H1 (cell line): ENCODE measurements around the gene SZT2. TPM values are rescaled to one million over a fixed set of nuclear protein-coding genes. Genes with fewer than 3 reads are reported as not detected.

Experiments used
- CTCF ChIA-PET: fragments of 300-600 bp; sonication (Branson Sonifier 250); formaldehyde crosslinking; loops from one replicate; lab custom pipeline; 2021; ENCODE audit not compliant: partially characterized antibody; lab: Charles Lee
- POLR2A ChIA-PET: fragments of 300-600 bp; sonication (Branson Sonifier 250); formaldehyde crosslinking; loops from one replicate; lab custom pipeline; 2021; ENCODE audit warnings: inconsistent platforms; ENCODE audit not compliant: partially characterized antibody; lab: Charles Lee
- DNase-seq, 2 experiments: peaks; one replicate each; pipeline versions ENCODE4 v3.0.0 to v3.0.0-alpha.2; 2010 to 2022; ENCODE audit warnings: low spot score in 2 of 2, low read depth in 1 of 2, mixed read lengths in 1 of 2
- FAIRE-seq: peaks from 2 replicates; lab custom pipeline; 2011; peaks lifted over from hg19 to GRCh38; lab: Jason Lieb, UNC
- H2AFZ ChIP-seq: 2 replicates; pipeline ENCODE4 v1.8.1; 2012; ENCODE audit warnings: low read length, inconsistent platforms
- H2AK5ac ChIP-seq: 2 replicates; pipeline ENCODE4 v1.6.1; 2013; ENCODE audit warnings: low read depth, low read length
- H2BK120ac ChIP-seq: replicated peaks from 2 replicates; pipeline ENCODE3; 2013; ENCODE audit warnings: low read depth, low read length, inconsistent platforms
- H2BK12ac ChIP-seq: 2 replicates; pipeline ENCODE4 v1.6.1; 2013; ENCODE audit warnings: low read depth, low read length
- H2BK15ac ChIP-seq: 2 replicates; pipeline ENCODE4 v1.6.1; 2013; ENCODE audit warnings: low read length
- H2BK20ac ChIP-seq: 2 replicates; pipeline ENCODE4 v1.6.1; 2013; ENCODE audit warnings: low read length
- H2BK5ac ChIP-seq: 2 replicates; pipeline ENCODE4 v1.6.1; 2013; ENCODE audit warnings: low read depth, low read length
- H3K14ac ChIP-seq: 2 replicates; pipeline ENCODE4 v1.6.1; 2013; ENCODE audit warnings: inconsistent platforms; ENCODE audit not compliant: insufficient read length
- H3K18ac ChIP-seq: 2 replicates; pipeline ENCODE4 v1.6.1; 2013; ENCODE audit warnings: low read length; ENCODE audit errors: extremely low read depth
- H3K23ac ChIP-seq: 2 replicates; pipeline ENCODE4 v1.6.1; 2013; ENCODE audit warnings: inconsistent platforms; ENCODE audit not compliant: insufficient read length
- H3K23me2 ChIP-seq: 2 replicates; pipeline ENCODE4 v1.6.1; 2013; ENCODE audit warnings: low read depth, low read length
- H3K27ac ChIP-seq: 2 replicates; pipeline ENCODE4 v1.6.1; 2011; ENCODE audit warnings: low read depth, low read length, inconsistent platforms
- H3K27me3 ChIP-seq, 4 experiments: replicated peaks in 1 of 4; 1 replicate in 1 of 4; 2 replicates in 3 of 4; pipeline versions ENCODE4 v1.6.1 to v1.8.1; 2011 to 2013; ENCODE audit warnings: low read length in 3 of 4, mild to moderate bottlenecking in 3 of 4, inconsistent platforms in 2 of 4, mixed read lengths in 2 of 4, moderate library complexity in 1 of 4; ENCODE audit not compliant: control insufficient read depth in 3 of 4, insufficient read depth in 3 of 4; ENCODE audit errors: extremely low read depth in 1 of 4
- H3K36me3 ChIP-seq, 4 experiments: 2 replicates each; pipeline versions ENCODE4 v1.6.1 to v1.8.1; 2011 to 2013; ENCODE audit warnings: mild to moderate bottlenecking in 4 of 4, low read length in 3 of 4, moderate library complexity in 2 of 4, control low read depth in 1 of 4, inconsistent platforms in 1 of 4; ENCODE audit not compliant: insufficient read depth in 4 of 4, control insufficient read depth in 2 of 4
- H3K4ac ChIP-seq: replicated peaks from 2 replicates; pipeline ENCODE3; 2013; ENCODE audit warnings: low read length, low read depth, mixed read lengths, inconsistent platforms; ENCODE audit not compliant: insufficient read length
- H3K4me1 ChIP-seq, 4 experiments: replicated peaks in 1 of 4; 1 replicate in 1 of 4; 2 replicates in 3 of 4; pipeline versions ENCODE4 v1.6.1 to v1.8.1; 2011 to 2013; ENCODE audit warnings: low read length in 3 of 4, inconsistent platforms in 2 of 4, mixed read lengths in 1 of 4; ENCODE audit not compliant: insufficient read depth in 4 of 4, control insufficient read depth in 3 of 4
- H3K4me2 ChIP-seq, 2 experiments: 2 replicates each; pipeline versions ENCODE4 v1.6.1 to v1.8.1; 2011 to 2013; ENCODE audit warnings: low read depth in 2 of 2, low read length in 2 of 2, control low read depth in 1 of 2, inconsistent platforms in 1 of 2, mild to moderate bottlenecking in 1 of 2; ENCODE audit not compliant: insufficient read depth in 1 of 2
- H3K4me3 ChIP-seq, 4 experiments: fragments of 200-600, 300-600 bp in 1 of 4; sonication (generic), shearing (Covaris generic), sonication (Bioruptor Twin) in 1 of 4; 2 replicates each; pipeline versions ENCODE4 v1.5.1 to v1.8.1; 2011 to 2016; ENCODE audit warnings: low read length in 4 of 4, low read depth in 3 of 4, control low read depth in 2 of 4, inconsistent platforms in 2 of 4, mild to moderate bottlenecking in 2 of 4, mixed read lengths in 1 of 4, moderate library complexity in 1 of 4; ENCODE audit not compliant: insufficient read depth in 2 of 4; ENCODE audit errors: extremely low read depth in 1 of 4
- H3K56ac ChIP-seq: replicated peaks from 2 replicates; pipeline ENCODE3; 2013; ENCODE audit warnings: low read depth, mild to moderate bottlenecking, mixed read lengths, low read length, inconsistent platforms; ENCODE audit not compliant: insufficient read length
- H3K79me1 ChIP-seq: 2 replicates; pipeline ENCODE4 v1.6.1; 2013; ENCODE audit warnings: low read depth, low read length, control low read depth
- H3K79me2 ChIP-seq, 2 experiments: 2 replicates each; pipeline versions ENCODE4 v1.6.1 to v1.8.1; 2012 to 2013; ENCODE audit warnings: low read length in 2 of 2, mild to moderate bottlenecking in 2 of 2, inconsistent platforms in 1 of 2; ENCODE audit not compliant: insufficient read depth in 2 of 2, control insufficient read depth in 1 of 2
- H3K9ac ChIP-seq, 4 experiments: replicated peaks in 1 of 4; 1 replicate in 1 of 4; 2 replicates in 3 of 4; pipeline versions ENCODE4 v1.6.1 to v1.8.1; 2011 to 2013; ENCODE audit warnings: low read depth in 3 of 4, low read length in 3 of 4, control low read depth in 2 of 4, mild to moderate bottlenecking in 2 of 4, moderate library complexity in 2 of 4, inconsistent platforms in 1 of 4; ENCODE audit errors: extremely low read depth in 1 of 4
- H3K9me3 ChIP-seq, 2 experiments: 2 replicates each; pipeline versions ENCODE4 v1.6.1 to v1.8.1; 2012 to 2013; ENCODE audit warnings: mild to moderate bottlenecking in 2 of 2, moderate library complexity in 2 of 2, control low read depth in 1 of 2, inconsistent platforms in 1 of 2, low read depth in 1 of 2, low read length in 1 of 2, mixed read lengths in 1 of 2; ENCODE audit not compliant: insufficient read depth in 2 of 2
- H4K20me1 ChIP-seq, 2 experiments: replicated peaks in 1 of 2; 2 replicates each; pipeline versions ENCODE3 to v1.8.1; 2011 to 2013; ENCODE audit warnings: inconsistent platforms in 2 of 2, low read length in 2 of 2, mild to moderate bottlenecking in 1 of 2; ENCODE audit not compliant: insufficient read depth in 2 of 2, control insufficient read depth in 1 of 2
- H4K5ac ChIP-seq: 2 replicates; pipeline ENCODE4 v1.6.1; 2013; ENCODE audit warnings: low read length, low read depth, mixed read lengths, inconsistent platforms; ENCODE audit not compliant: insufficient read length
- H4K8ac ChIP-seq: 2 replicates; pipeline ENCODE4 v1.8.0; 2013; ENCODE audit warnings: mild to moderate bottlenecking, moderate library complexity, low read length, inconsistent platforms; ENCODE audit not compliant: insufficient read depth; ENCODE audit errors: extremely low read depth
- H4K91ac ChIP-seq: replicated peaks from 2 replicates; pipeline ENCODE3; 2013; ENCODE audit warnings: low read length, mixed read lengths, inconsistent platforms; ENCODE audit not compliant: insufficient read length
- CBX5 ChIP-seq: fragments of 300-800, 300-1000 bp; sonication (generic); IDR thresholded peaks from 2 replicates; pipeline ENCODE4 v1.7.1; 2016; ENCODE audit warnings: antibody characterized with exemption, low read length, low read depth
- CHD2 ChIP-seq: IDR thresholded peaks from 2 replicates; pipeline ENCODE4 v1.6.1; 2012; ENCODE audit warnings: low read length, improper control_type of control experiment
- EP300 ChIP-seq, 2 experiments: IDR thresholded peaks; 1 replicate in 1 of 2; 2 replicates in 1 of 2; pipeline ENCODE4 v1.6.1; 2011 to 2012; ENCODE audit warnings: low read depth in 2 of 2, low read length in 2 of 2, mild to moderate bottlenecking in 2 of 2, borderline replicate concordance in 1 of 2, inconsistent platforms in 1 of 2, moderate library complexity in 1 of 2
- HDAC6 ChIP-seq: IDR thresholded peaks from one replicate; pipeline ENCODE4 v1.7.1; 2012; ENCODE audit warnings: low read depth, mild to moderate bottlenecking, inconsistent platforms, low read length, moderate library complexity
- JUN ChIP-seq: IDR thresholded peaks from 2 replicates; pipeline ENCODE4 v1.6.1; 2011; ENCODE audit warnings: low read depth, mild to moderate bottlenecking, improper control_type of control experiment, low read length
- JUND ChIP-seq: IDR thresholded peaks from 2 replicates; pipeline ENCODE4 v1.6.1; 2011; ENCODE audit warnings: mild to moderate bottlenecking, improper control_type of control experiment, low read length
- MAX ChIP-seq: IDR thresholded peaks from 2 replicates; pipeline ENCODE4 v1.6.1; 2012; ENCODE audit warnings: inconsistent platforms
- NRF1 ChIP-seq: IDR thresholded peaks from 2 replicates; pipeline ENCODE4 v1.6.1; 2011; ENCODE audit warnings: mild to moderate bottlenecking, low read depth, low read length, improper control_type of control experiment
- RBBP5 ChIP-seq: IDR thresholded peaks from 2 replicates; pipeline ENCODE4 v1.7.1; 2012; ENCODE audit warnings: low read depth, mild to moderate bottlenecking, inconsistent platforms, low read length, moderate library complexity, borderline replicate concordance
- SIN3A ChIP-seq, 2 experiments: IDR thresholded peaks in 1 of 2; conservative IDR thresholded peaks in 1 of 2; 2 replicates each; pipeline ENCODE4 v1.6.1; 2011 to 2012; ENCODE audit warnings: low read length in 2 of 2, improper control_type of control experiment in 1 of 2, low read depth in 1 of 2, mild to moderate bottlenecking in 1 of 2
- TCF12 ChIP-seq: IDR thresholded peaks from 2 replicates; pipeline ENCODE4 v1.6.1; 2011; ENCODE audit warnings: low read depth, mild to moderate bottlenecking, low read length
- WGBS, 2 experiments: shearing (Covaris generic) in 1 of 2; methylation state at CpG; one replicate each; pipeline versions ENCODE4 v1.1.6 to v1.1.7; 2013 to 2015; ENCODE audit warnings: low lambda C conversion rate in 2 of 2, mixed read lengths in 2 of 2, inconsistent platforms in 1 of 2, low coverage in 1 of 2, missing lambda C conversion rate in 1 of 2; ENCODE audit not compliant: insufficient replicate concordance in 2 of 2, insufficient coverage in 1 of 2, insufficient read length in 1 of 2; ENCODE audit errors: extremely low coverage in 1 of 2, missing lambda C conversion rate in 1 of 2; 5-methylcytosine and 5-hydroxymethylcytosine counted together
- polyA plus RNA-seq, 7 experiments: library from polyadenylated mRNA; depleted of rRNA in 3 of 7; stranded (reverse) in 5 of 7; unstranded in 2 of 7; fragments of >200 nt in 5 of 7; fragments of 200-250 nt in 2 of 7; gene quantifications; 1 replicate in 5 of 7; 2 replicates in 1 of 7; 4 replicates in 1 of 7; pipeline versions ENCODE4 v1.2.1 to v1.2.3, GENCODE V29; 2011 to 2013; ENCODE audit warnings: missing spikeins in 2 of 7, mixed read lengths in 2 of 7
- total RNA-seq: library from RNA; stranded (reverse); fragmentation: NEBNext Ultra II Directional; extraction: Animal tissue kit (Norgen Biotek cat#: 25700); gene quantifications from 2 replicates; pipeline ENCODE4 v1.2.1, GENCODE V29; 2021

The SZT2 gene
- total and polyA plus RNA-seq, 2 of the 8 experiments (the other 6 are each of a cell fraction or from before 2014, with no cell fraction given), result 4.7 to 12.9 TPM

DNA sequence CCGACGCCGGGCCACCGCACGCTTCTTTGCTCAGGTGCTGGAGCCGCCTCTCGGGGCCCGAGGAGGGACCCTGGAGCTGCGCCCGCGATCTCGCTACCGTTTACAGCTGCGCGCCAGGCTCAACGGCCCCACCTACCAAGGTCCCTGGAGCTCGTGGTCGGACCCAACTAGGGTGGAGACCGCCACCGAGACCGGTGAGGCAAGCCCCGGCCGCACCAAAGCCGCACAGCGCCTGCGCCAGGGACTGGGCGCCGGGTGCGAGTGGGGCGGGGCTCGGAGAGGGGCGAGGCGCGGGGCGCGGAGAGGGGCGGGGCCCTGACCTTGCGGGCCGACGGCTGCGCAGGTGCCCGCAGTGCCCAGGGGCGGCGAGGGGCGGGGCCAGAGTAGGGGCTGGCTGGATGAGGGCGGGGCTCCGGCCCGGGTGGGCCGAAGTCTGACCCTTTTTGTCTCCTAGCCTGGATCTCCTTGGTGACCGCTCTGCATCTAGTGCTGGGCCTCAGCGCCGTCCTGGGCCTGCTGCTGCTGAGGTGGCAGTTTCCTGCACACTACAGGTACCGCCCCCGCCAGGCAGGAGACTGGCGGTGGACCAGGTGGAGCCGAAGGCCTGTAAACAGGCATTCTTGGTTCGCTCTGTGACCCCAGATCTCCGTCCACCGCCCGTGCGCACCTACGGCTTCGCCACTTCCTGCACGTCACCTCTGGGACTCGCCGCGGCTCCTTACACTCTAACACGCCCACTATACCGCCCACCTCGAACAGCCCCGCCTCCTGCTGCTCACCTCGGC lies 40.7 kb upstream of the SZT2 start:
- peak overlapping the region; percentile 76 for H2AFZ ChIP-seq
- peak overlapping the region; percentile 97 for H4K8ac ChIP-seq
- H3K18ac ChIP-seq, result peak overlapping the region; percentile 94
- no peak overlapping the region for H3K4ac ChIP-seq
- H2BK20ac ChIP-seq, result peak overlapping the region; percentile 66; the same call in 1 of the 2 replicates
- H3K27ac ChIP-seq, result peak overlapping the region; percentile 93
- peak overlapping the region; percentile 97 for H4K5ac ChIP-seq
- H4K91ac ChIP-seq, result peak overlapping the region; percentile 84
- POLR2A ChIA-PET, result interaction anchor here (0.8 to 4.0 kb wide), 8 partner anchors 9 to 99 kb away, joined by 3 to 37 read pairs (median 4); partner anchors contain the start of gene CDC20
- no peaks in the 10 kb centered on the region for H3K36me3 ChIP-seq
- H3K79me1 ChIP-seq, result no peaks in the 10 kb centered on the region
- H4K20me1 ChIP-seq, result no peaks in the 10 kb centered on the region
- H2AK5ac ChIP-seq, result no peak overlapping the region
- H3K56ac ChIP-seq, result peak overlapping the region; percentile 95
- CTCF ChIA-PET, result interaction anchor here (1.0 to 2.1 kb wide), 4 partner anchors 9 to 106 kb away, joined by 3 to 8 read pairs (median 4); no protein-coding TSS in a partner anchor
- H2BK15ac ChIP-seq, result 0 out of 2 replicates have a peak overlapping the region, but pooled peaks have one; percentile 88
- H3K9me3 ChIP-seq, result no peaks in the 10 kb centered on the region
- H3K4me3 ChIP-seq, result peak overlapping the region; percentile 68 to 74 (median 71)
- no peak overlapping the region for H3K23ac ChIP-seq
- H3K4me1 ChIP-seq, result peaks cover 4 to 15% (median 9%) of the 10 kb centered on the region in 4 experiments; a peak in 6 of 7 replicates
- H3K9ac ChIP-seq, result peak overlapping the region; percentile 56 to 91 (median 84)
- peak; percentile 88 to 99 for DNase-seq
- H3K23me2 ChIP-seq, result peaks cover 7% of the 10 kb centered on the region
- 1% methylated on average over 47 of the region's 72 CpGs; no CpG with 5 or more reads in 1 of the 2 experiments for WGBS, 2 experiments
- no peak overlapping the region for H3K14ac ChIP-seq
- H3K4me2 ChIP-seq, result peak overlapping the region; percentile 83 to 94
- H3K27me3 ChIP-seq, result peaks cover 0 to 5% (median 0%) of the 10 kb centered on the region in 4 experiments; a peak in 2 of 7 replicates
- no peak overlapping the region for H2BK120ac ChIP-seq
- H2BK12ac ChIP-seq, result 0 out of 2 replicates have a peak overlapping the region, but pooled peaks have one; percentile 90
- no peaks in the 10 kb centered on the region for H3K79me2 ChIP-seq
- peak overlapping the region; percentile 97 for H2BK5ac ChIP-seq
- FAIRE-seq, result no peak
- TF ChIP-seq NRF1 (peak; percentile 72), TCF12 (no peak), JUN (no peak), SIN3A (conservative IDR thresholded peaks at IDR 0.05 in 1 of 2, IDR thresholded peaks at IDR 0.05 in 1 of 2; ENCODE audit: low read depth in 1 of 2, low read length in 2 of 2) (0 out of 4 replicates have a peak, but pooled peaks have one; percentile 42 to 48), EP300 (IDR thresholded peaks at IDR 0.05; ENCODE audit: borderline replicate concordance in 1 of 2, low read depth in 2 of 2, low read length in 2 of 2) (no peak), MAX (peak; percentile 79), HDAC6 (no peak), CHD2 (no peak), JUND (no peak), RBBP5 (0 out of 2 replicates have a peak, but pooled peaks have one; percentile 6), CBX5 (no peak)
